Spleen (tissue), 7 donors: Measurements from ENCODE around the gene COL5A1.

Experiments used
- POLR2AphosphoS5 ChIP-seq, 3 donors: sonication (generic); formaldehyde crosslinking; IDR thresholded peaks; one replicate each; pipeline ENCODE4 v1.5.1; 2017; ENCODE audit warnings: antibody characterized with exemption in 3 of 3
- TF ChIP-seq, protein P1 (sequence below), 11 experiments: fragments of 200-600 bp in 7 of 11; fragments of 450-650 bp in 4 of 11; sonication (generic) in 4 of 11; IDR thresholded peaks in 8 of 11; conservative IDR thresholded peaks in 3 of 11; 1 replicate in 7 of 11; 2 replicates in 4 of 11; pipeline versions ENCODE4 v1.4.0 to v1.8.0; 2016 to 2021; ENCODE audit warnings: antibody characterized with exemption in 11 of 11, inconsistent platforms in 4 of 11, mild to moderate bottlenecking in 1 of 11
- donor health status: DM: no; HTN: no; CAD: no; lungs with moderate emphysema.
- donor health status: DM: no; HTN: no; CAD: no.
- donor health status: DM: no; HTN: no; CAD: no.

DNA sequence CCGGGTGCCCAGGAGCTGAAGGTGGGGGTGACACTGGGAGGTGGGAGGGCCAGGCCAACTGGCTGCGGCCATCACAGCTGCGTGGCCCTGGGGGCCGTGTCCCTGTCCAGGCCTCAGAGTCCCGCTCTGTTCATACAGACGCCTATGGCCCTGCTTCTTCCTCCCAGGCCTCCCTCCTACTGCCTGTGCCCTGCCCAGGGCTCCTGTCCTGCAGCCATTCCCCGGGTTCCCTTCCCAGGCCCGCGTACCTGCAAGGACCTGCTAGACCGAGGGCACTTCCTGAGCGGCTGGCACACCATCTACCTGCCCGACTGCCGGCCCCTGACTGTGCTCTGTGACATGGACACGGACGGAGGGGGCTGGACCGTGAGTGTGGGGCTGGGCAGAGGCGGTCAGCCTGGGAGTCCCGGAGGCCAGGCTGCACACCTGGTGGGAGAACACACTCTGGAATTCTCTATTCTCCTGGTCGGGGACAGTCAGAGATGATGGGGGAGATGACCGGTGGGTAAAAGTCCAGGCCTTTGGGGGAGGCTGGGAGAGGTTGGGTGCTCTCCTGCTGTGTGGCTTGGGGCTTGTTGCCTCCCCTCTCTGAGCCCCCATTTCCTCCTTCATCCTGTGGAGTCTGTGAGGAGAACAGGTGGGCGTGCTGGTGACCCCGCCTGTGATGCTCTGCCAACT, 243.5 kb downstream of the COL5A1 start:
- TF ChIP-seq, protein P1, sequence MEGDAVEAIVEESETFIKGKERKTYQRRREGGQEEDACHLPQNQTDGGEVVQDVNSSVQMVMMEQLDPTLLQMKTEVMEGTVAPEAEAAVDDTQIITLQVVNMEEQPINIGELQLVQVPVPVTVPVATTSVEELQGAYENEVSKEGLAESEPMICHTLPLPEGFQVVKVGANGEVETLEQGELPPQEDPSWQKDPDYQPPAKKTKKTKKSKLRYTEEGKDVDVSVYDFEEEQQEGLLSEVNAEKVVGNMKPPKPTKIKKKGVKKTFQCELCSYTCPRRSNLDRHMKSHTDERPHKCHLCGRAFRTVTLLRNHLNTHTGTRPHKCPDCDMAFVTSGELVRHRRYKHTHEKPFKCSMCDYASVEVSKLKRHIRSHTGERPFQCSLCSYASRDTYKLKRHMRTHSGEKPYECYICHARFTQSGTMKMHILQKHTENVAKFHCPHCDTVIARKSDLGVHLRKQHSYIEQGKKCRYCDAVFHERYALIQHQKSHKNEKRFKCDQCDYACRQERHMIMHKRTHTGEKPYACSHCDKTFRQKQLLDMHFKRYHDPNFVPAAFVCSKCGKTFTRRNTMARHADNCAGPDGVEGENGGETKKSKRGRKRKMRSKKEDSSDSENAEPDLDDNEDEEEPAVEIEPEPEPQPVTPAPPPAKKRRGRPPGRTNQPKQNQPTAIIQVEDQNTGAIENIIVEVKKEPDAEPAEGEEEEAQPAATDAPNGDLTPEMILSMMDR (IDR thresholded peaks at IDR 0.05 in 8 of 11, conservative IDR thresholded peaks at IDR 0.05 in 3 of 11), result no peak
- TF ChIP-seq POLR2AphosphoS5 (IDR thresholded peaks at IDR 0.05), result no peak
